H1 (cell line): ENCODE results near the gene CDHR2. TPM values are rescaled to one million over a fixed set of nuclear protein-coding genes. Genes with fewer than 3 reads are reported as not detected.
A peak's percentile ranks its signal among the peaks of the same experiment; 100 is the strongest.

Source experiments
- CTCF ChIA-PET: fragments of 300-600 bp; sonication (Branson Sonifier 250); formaldehyde crosslinking; loops from one replicate; lab custom pipeline; 2021; ENCODE audit not compliant: partially characterized antibody; lab: Charles Lee
- POLR2A ChIA-PET: fragments of 300-600 bp; sonication (Branson Sonifier 250); formaldehyde crosslinking; loops from one replicate; lab custom pipeline; 2021; ENCODE audit warnings: inconsistent platforms; ENCODE audit not compliant: partially characterized antibody; lab: Charles Lee
- DNase-seq, 2 experiments: peaks; one replicate each; pipeline versions ENCODE4 v3.0.0 to v3.0.0-alpha.2; 2010 to 2022; ENCODE audit warnings: low spot score in 2 of 2, low read depth in 1 of 2, mixed read lengths in 1 of 2
- FAIRE-seq: peaks from 2 replicates; lab custom pipeline; 2011; peaks lifted over from hg19 to GRCh38; lab: Jason Lieb, UNC
- H2AFZ ChIP-seq: 2 replicates; pipeline ENCODE4 v1.8.1; 2012; ENCODE audit warnings: low read length, inconsistent platforms
- H2AK5ac ChIP-seq: 2 replicates; pipeline ENCODE4 v1.6.1; 2013; ENCODE audit warnings: low read depth, low read length
- H2BK120ac ChIP-seq: replicated peaks from 2 replicates; pipeline ENCODE3; 2013; ENCODE audit warnings: low read depth, low read length, inconsistent platforms
- H2BK12ac ChIP-seq: 2 replicates; pipeline ENCODE4 v1.6.1; 2013; ENCODE audit warnings: low read depth, low read length
- H2BK15ac ChIP-seq: 2 replicates; pipeline ENCODE4 v1.6.1; 2013; ENCODE audit warnings: low read length
- H2BK20ac ChIP-seq: 2 replicates; pipeline ENCODE4 v1.6.1; 2013; ENCODE audit warnings: low read length
- H2BK5ac ChIP-seq: 2 replicates; pipeline ENCODE4 v1.6.1; 2013; ENCODE audit warnings: low read depth, low read length
- H3K14ac ChIP-seq: 2 replicates; pipeline ENCODE4 v1.6.1; 2013; ENCODE audit warnings: inconsistent platforms; ENCODE audit not compliant: insufficient read length
- H3K18ac ChIP-seq: 2 replicates; pipeline ENCODE4 v1.6.1; 2013; ENCODE audit warnings: low read length; ENCODE audit errors: extremely low read depth
- H3K23ac ChIP-seq: 2 replicates; pipeline ENCODE4 v1.6.1; 2013; ENCODE audit warnings: inconsistent platforms; ENCODE audit not compliant: insufficient read length
- H3K23me2 ChIP-seq: 2 replicates; pipeline ENCODE4 v1.6.1; 2013; ENCODE audit warnings: low read depth, low read length
- H3K27ac ChIP-seq: 2 replicates; pipeline ENCODE4 v1.6.1; 2011; ENCODE audit warnings: low read depth, low read length, inconsistent platforms
- H3K27me3 ChIP-seq, 4 experiments: replicated peaks in 1 of 4; 1 replicate in 1 of 4; 2 replicates in 3 of 4; pipeline versions ENCODE4 v1.6.1 to v1.8.1; 2011 to 2013; ENCODE audit warnings: low read length in 3 of 4, mild to moderate bottlenecking in 3 of 4, inconsistent platforms in 2 of 4, mixed read lengths in 2 of 4, moderate library complexity in 1 of 4; ENCODE audit not compliant: control insufficient read depth in 3 of 4, insufficient read depth in 3 of 4; ENCODE audit errors: extremely low read depth in 1 of 4
- H3K36me3 ChIP-seq, 4 experiments: 2 replicates each; pipeline versions ENCODE4 v1.6.1 to v1.8.1; 2011 to 2013; ENCODE audit warnings: mild to moderate bottlenecking in 4 of 4, low read length in 3 of 4, moderate library complexity in 2 of 4, control low read depth in 1 of 4, inconsistent platforms in 1 of 4; ENCODE audit not compliant: insufficient read depth in 4 of 4, control insufficient read depth in 2 of 4
- H3K4ac ChIP-seq: replicated peaks from 2 replicates; pipeline ENCODE3; 2013; ENCODE audit warnings: low read length, low read depth, mixed read lengths, inconsistent platforms; ENCODE audit not compliant: insufficient read length
- H3K4me1 ChIP-seq, 4 experiments: replicated peaks in 1 of 4; 1 replicate in 1 of 4; 2 replicates in 3 of 4; pipeline versions ENCODE4 v1.6.1 to v1.8.1; 2011 to 2013; ENCODE audit warnings: low read length in 3 of 4, inconsistent platforms in 2 of 4, mixed read lengths in 1 of 4; ENCODE audit not compliant: insufficient read depth in 4 of 4, control insufficient read depth in 3 of 4
- H3K4me2 ChIP-seq, 2 experiments: 2 replicates each; pipeline versions ENCODE4 v1.6.1 to v1.8.1; 2011 to 2013; ENCODE audit warnings: low read depth in 2 of 2, low read length in 2 of 2, control low read depth in 1 of 2, inconsistent platforms in 1 of 2, mild to moderate bottlenecking in 1 of 2; ENCODE audit not compliant: insufficient read depth in 1 of 2
- H3K4me3 ChIP-seq, 4 experiments: fragments of 200-600, 300-600 bp in 1 of 4; sonication (generic), shearing (Covaris generic), sonication (Bioruptor Twin) in 1 of 4; 2 replicates each; pipeline versions ENCODE4 v1.5.1 to v1.8.1; 2011 to 2016; ENCODE audit warnings: low read length in 4 of 4, low read depth in 3 of 4, control low read depth in 2 of 4, inconsistent platforms in 2 of 4, mild to moderate bottlenecking in 2 of 4, mixed read lengths in 1 of 4, moderate library complexity in 1 of 4; ENCODE audit not compliant: insufficient read depth in 2 of 4; ENCODE audit errors: extremely low read depth in 1 of 4
- H3K56ac ChIP-seq: replicated peaks from 2 replicates; pipeline ENCODE3; 2013; ENCODE audit warnings: low read depth, mild to moderate bottlenecking, mixed read lengths, low read length, inconsistent platforms; ENCODE audit not compliant: insufficient read length
- H3K79me1 ChIP-seq: 2 replicates; pipeline ENCODE4 v1.6.1; 2013; ENCODE audit warnings: low read depth, low read length, control low read depth
- H3K79me2 ChIP-seq, 2 experiments: 2 replicates each; pipeline versions ENCODE4 v1.6.1 to v1.8.1; 2012 to 2013; ENCODE audit warnings: low read length in 2 of 2, mild to moderate bottlenecking in 2 of 2, inconsistent platforms in 1 of 2; ENCODE audit not compliant: insufficient read depth in 2 of 2, control insufficient read depth in 1 of 2
- H3K9ac ChIP-seq, 4 experiments: replicated peaks in 1 of 4; 1 replicate in 1 of 4; 2 replicates in 3 of 4; pipeline versions ENCODE4 v1.6.1 to v1.8.1; 2011 to 2013; ENCODE audit warnings: low read depth in 3 of 4, low read length in 3 of 4, control low read depth in 2 of 4, mild to moderate bottlenecking in 2 of 4, moderate library complexity in 2 of 4, inconsistent platforms in 1 of 4; ENCODE audit errors: extremely low read depth in 1 of 4
- H3K9me3 ChIP-seq, 2 experiments: 2 replicates each; pipeline versions ENCODE4 v1.6.1 to v1.8.1; 2012 to 2013; ENCODE audit warnings: mild to moderate bottlenecking in 2 of 2, moderate library complexity in 2 of 2, control low read depth in 1 of 2, inconsistent platforms in 1 of 2, low read depth in 1 of 2, low read length in 1 of 2, mixed read lengths in 1 of 2; ENCODE audit not compliant: insufficient read depth in 2 of 2
- H4K20me1 ChIP-seq, 2 experiments: replicated peaks in 1 of 2; 2 replicates each; pipeline versions ENCODE3 to v1.8.1; 2011 to 2013; ENCODE audit warnings: inconsistent platforms in 2 of 2, low read length in 2 of 2, mild to moderate bottlenecking in 1 of 2; ENCODE audit not compliant: insufficient read depth in 2 of 2, control insufficient read depth in 1 of 2
- H4K5ac ChIP-seq: 2 replicates; pipeline ENCODE4 v1.6.1; 2013; ENCODE audit warnings: low read length, low read depth, mixed read lengths, inconsistent platforms; ENCODE audit not compliant: insufficient read length
- H4K8ac ChIP-seq: 2 replicates; pipeline ENCODE4 v1.8.0; 2013; ENCODE audit warnings: mild to moderate bottlenecking, moderate library complexity, low read length, inconsistent platforms; ENCODE audit not compliant: insufficient read depth; ENCODE audit errors: extremely low read depth
- H4K91ac ChIP-seq: replicated peaks from 2 replicates; pipeline ENCODE3; 2013; ENCODE audit warnings: low read length, mixed read lengths, inconsistent platforms; ENCODE audit not compliant: insufficient read length
- ASH2L ChIP-seq: fragments of 200-600, 300-600 bp; sonication (generic); IDR thresholded peaks from one replicate; pipeline ENCODE4 v1.7.1; 2017; ENCODE audit warnings: low read length
- E2F6 ChIP-seq: IDR thresholded peaks from 2 replicates; pipeline ENCODE4 v1.6.1; 2012; ENCODE audit warnings: inconsistent platforms
- POLR2A ChIP-seq, 2 experiments: IDR thresholded peaks; 1 replicate in 1 of 2; 2 replicates in 1 of 2; pipeline ENCODE4 v1.6.1; 2011; ENCODE audit warnings: low read depth in 2 of 2, low read length in 2 of 2, mild to moderate bottlenecking in 2 of 2; ENCODE audit errors: control extremely low read depth in 1 of 2
- POLR2AphosphoS5 ChIP-seq: IDR thresholded peaks from 2 replicates; pipeline ENCODE4 v1.6.1; 2011; ENCODE audit warnings: low read depth, low read length
- SIX5 ChIP-seq: IDR thresholded peaks from 2 replicates; pipeline ENCODE4 v1.6.1; 2011; ENCODE audit warnings: mild to moderate bottlenecking, low read depth, low read length
- WGBS, 2 experiments: shearing (Covaris generic) in 1 of 2; methylation state at CpG; one replicate each; pipeline versions ENCODE4 v1.1.6 to v1.1.7; 2013 to 2015; ENCODE audit warnings: low lambda C conversion rate in 2 of 2, mixed read lengths in 2 of 2, inconsistent platforms in 1 of 2, low coverage in 1 of 2, missing lambda C conversion rate in 1 of 2; ENCODE audit not compliant: insufficient replicate concordance in 2 of 2, insufficient coverage in 1 of 2, insufficient read length in 1 of 2; ENCODE audit errors: extremely low coverage in 1 of 2, missing lambda C conversion rate in 1 of 2; 5-methylcytosine and 5-hydroxymethylcytosine counted together
- polyA plus RNA-seq, 7 experiments: library from polyadenylated mRNA; depleted of rRNA in 3 of 7; stranded (reverse) in 5 of 7; unstranded in 2 of 7; fragments of >200 nt in 5 of 7; fragments of 200-250 nt in 2 of 7; gene quantifications; 1 replicate in 5 of 7; 2 replicates in 1 of 7; 4 replicates in 1 of 7; pipeline versions ENCODE4 v1.2.1 to v1.2.3, GENCODE V29; 2011 to 2013; ENCODE audit warnings: missing spikeins in 2 of 7, mixed read lengths in 2 of 7
- total RNA-seq: library from RNA; stranded (reverse); fragmentation: NEBNext Ultra II Directional; extraction: Animal tissue kit (Norgen Biotek cat#: 25700); gene quantifications from 2 replicates; pipeline ENCODE4 v1.2.1, GENCODE V29; 2021

The CDHR2 gene
- total and polyA plus RNA-seq, 2 of the 8 experiments (the other 6 are each of a cell fraction or from before 2014, with no cell fraction given) = 0.02 to 0.43 TPM

- Histone ChIP-seq H3K4ac (no peak overlapping the region), H2BK12ac (no peak overlapping the region), H2BK5ac (no peak overlapping the region), H2AK5ac (no peak overlapping the region), H3K18ac (no peak overlapping the region), H2BK120ac (no peak overlapping the region), H4K20me1 (peaks cover 0 to 14% of the 10 kb centered on the region in 2 experiments), H2BK20ac (no peak overlapping the region), H4K8ac (no peak overlapping the region; the same call in 1 of the 2 replicates), H3K14ac (no peak overlapping the region), H2BK15ac (no peak overlapping the region), H3K9ac (no peak overlapping the region), H3K9me3 (peaks cover 7 to 9% of the 10 kb centered on the region in 2 experiments; a peak in 2 of 4 replicates), H3K79me2 (no peaks in the 10 kb centered on the region), H3K4me3 (no peak overlapping the region), H3K4me1 (0 out of 7 replicates have a peak, but pooled peaks cover 0 to 2% (median 0%) of the 10 kb centered on the region in 4 experiments), H4K5ac (no peak overlapping the region), H2AFZ (no peak overlapping the region), H3K56ac (peak overlapping the region; percentile 93), H3K79me1 (no peaks in the 10 kb centered on the region), H3K27me3 (peaks cover 0 to 16% (median 7%) of the 10 kb centered on the region in 4 experiments; a peak in 4 of 7 replicates), H3K23me2 (peaks cover 21% of the 10 kb centered on the region; the same call in 1 of the 2 replicates), H3K4me2 (no peak overlapping the region), H3K27ac (no peak overlapping the region), H3K23ac (no peak overlapping the region), H3K36me3 (no peaks in the 10 kb centered on the region; a peak in 1 of 8 replicates), H4K91ac (no peak overlapping the region)
- CTCF ChIA-PET = interaction anchor here (0.6 to 4.6 kb wide), 5 partner anchors 11 to 154 kb away, joined by 3 to 17 read pairs (median 3); no protein-coding TSS in a partner anchor
- DNase-seq = no peak
- POLR2A ChIA-PET = no interaction called here
- WGBS, 2 experiments = 87% methylated on average over 3 of the region's 3 CpGs; no CpG with 5 or more reads in 1 of the 2 experiments
- no peak for FAIRE-seq
- TF ChIP-seq POLR2AphosphoS5 = no peak
- TF ChIP-seq POLR2A (IDR thresholded peaks at IDR 0.05; ENCODE audit: control extremely low read depth in 1 of 2, low read depth in 2 of 2, low read length in 2 of 2) = no peak
- TF ChIP-seq E2F6 = no peak
- no peak for TF ChIP-seq SIX5
- no peak for TF ChIP-seq ASH2L
Measured at GRCh38 chr5:176592573-176592972, 43.4 kb downstream of the CDHR2 start.
